K562 treated with DMSO at 1 percent for 12 hours (cell line): Measurements from ENCODE around the gene INAFM2. TPM values are rescaled to one million over a fixed set of nuclear protein-coding genes. Genes with fewer than 3 reads are reported as not detected.

Experiments used
- total RNA-seq: library from RNA; unstranded; fragments of 300-600 nt; gene quantifications from 2 replicates; pipeline ENCODE4 v1.2.3, GENCODE V29; 2022; ENCODE audit not compliant: insufficient read depth

INAFM2 gene
- total RNA-seq = 14.7 and 22.7 TPM in 2 replicates

DNA sequence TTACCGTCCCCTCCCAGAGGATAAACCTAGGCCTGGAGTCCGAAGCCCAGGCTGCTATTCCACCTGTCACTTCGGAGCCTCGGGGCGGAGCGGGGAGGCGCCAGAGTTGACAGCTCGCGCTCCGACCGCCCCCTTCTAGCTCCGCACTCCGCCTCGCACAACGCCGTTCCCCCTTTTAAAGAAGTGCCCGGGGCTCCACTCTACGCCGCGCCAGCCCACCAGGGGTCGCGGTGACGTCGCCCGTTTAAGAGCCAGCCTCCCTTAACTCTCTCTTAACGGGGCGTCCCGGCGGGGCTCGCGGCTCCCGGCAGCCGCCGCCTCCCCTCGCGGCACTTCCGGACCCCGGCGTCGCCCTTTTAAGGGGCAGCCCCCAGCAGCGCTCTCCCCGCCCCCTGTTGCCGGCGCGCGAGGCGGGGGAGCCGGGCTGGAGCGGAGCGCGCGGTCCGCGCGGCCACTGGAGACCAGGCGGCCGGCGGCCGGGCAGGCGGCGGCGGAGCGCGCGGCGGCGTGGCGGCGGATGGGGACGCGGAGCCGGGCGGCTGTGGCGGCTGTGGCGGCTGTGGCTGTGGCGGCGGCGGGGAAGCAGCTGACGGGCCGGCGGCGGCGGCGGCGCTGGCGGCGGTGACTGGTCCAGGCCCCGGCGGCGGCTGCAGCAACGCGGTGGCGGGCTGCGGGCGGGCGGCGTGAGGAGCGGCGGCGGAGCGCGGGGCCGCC is at the start of gene INAFM2:
Gene INAFM2 (plus strand): TSS at position 454 of the 714 bp plus-strand sequence. CDS start 364 bp downstream, outside the sequence.

DNA sequence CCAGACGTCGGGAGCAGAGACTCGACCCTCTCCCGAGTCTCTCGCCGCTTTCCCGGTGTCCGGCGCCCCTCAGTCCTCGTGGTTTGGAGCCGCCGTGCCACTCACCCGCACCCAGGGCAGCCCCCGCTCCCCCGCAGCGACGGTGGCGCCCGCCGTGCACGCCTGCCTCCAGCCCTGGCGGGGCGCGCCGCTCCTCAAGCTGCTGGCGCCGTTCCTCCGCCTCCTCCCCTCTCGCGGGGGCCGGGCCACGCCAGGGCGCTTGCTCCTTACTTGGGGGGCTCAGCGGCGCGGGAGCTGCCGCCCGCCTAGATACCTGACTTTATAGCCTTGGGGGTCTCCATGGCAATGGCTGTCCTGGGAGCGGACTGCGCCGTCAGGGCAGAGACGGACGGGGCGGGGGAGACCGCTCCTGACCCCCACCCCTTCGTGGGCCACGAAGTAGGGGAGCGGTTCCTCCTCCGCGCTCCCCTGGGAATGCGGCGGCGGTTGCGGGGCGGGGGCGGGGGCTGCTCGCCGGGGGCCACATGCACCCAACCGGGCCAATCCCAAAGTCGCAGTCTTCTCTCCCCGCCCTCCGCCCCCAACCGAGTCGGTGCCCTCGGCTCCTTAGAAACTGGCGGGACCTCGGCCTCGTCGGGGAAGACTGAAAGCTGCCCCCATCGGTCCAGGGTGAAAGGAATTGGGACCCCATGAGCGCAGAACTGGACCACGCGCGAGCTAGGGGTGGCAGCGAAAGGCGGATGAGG is 40.5 kb upstream of the INAFM2 start, which contains the start of gene ANKRD63:
Gene ANKRD63 (minus strand): TSS at position 196 of the 746 bp plus-strand sequence. CDS start 478 bp downstream, outside the sequence.

DNA sequence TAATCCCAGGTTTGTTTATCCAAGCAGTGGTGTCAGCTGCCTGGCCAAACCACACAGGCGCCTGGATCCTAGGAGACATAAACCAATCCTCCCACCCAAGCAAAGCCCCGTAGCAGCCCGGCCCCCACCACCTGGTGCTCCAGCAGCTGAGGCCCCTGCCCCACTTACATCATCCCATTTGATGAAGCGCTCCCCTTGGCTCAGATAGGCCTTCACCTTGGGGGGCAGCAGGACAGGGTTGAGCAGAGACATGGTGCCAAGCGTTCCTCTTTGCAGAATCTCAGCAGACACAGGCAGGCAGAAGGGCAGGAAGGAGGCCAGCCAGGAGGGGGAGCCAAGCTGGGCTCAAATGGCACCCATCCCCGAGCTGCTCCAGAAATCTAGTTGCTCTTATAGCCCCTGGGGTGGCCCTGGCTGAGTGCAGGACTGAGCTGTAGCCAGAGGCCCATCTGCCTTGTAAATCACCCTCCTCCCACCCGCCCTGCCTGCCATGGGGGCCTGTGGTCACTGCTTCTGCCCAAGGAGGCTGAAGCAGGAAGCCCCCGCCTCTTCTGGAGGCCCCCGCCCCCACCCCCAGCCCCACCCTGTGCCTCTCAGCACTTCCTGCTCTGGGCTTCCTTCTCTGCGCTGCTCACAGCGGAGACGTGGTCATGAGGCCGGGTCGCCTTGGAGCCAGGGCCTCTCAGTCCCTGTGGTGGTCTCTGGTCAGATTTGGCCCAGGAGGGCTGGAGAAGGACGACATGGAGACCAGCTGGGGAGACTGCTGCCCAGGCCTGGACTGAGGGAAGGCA is 15.9 kb upstream of the INAFM2 start, which contains the start of gene PLCB2:
Gene PLCB2 (minus strand): TSS at position 515 of the 791 bp plus-strand sequence. CDS start 263 bp downstream, at position 252.

DNA sequence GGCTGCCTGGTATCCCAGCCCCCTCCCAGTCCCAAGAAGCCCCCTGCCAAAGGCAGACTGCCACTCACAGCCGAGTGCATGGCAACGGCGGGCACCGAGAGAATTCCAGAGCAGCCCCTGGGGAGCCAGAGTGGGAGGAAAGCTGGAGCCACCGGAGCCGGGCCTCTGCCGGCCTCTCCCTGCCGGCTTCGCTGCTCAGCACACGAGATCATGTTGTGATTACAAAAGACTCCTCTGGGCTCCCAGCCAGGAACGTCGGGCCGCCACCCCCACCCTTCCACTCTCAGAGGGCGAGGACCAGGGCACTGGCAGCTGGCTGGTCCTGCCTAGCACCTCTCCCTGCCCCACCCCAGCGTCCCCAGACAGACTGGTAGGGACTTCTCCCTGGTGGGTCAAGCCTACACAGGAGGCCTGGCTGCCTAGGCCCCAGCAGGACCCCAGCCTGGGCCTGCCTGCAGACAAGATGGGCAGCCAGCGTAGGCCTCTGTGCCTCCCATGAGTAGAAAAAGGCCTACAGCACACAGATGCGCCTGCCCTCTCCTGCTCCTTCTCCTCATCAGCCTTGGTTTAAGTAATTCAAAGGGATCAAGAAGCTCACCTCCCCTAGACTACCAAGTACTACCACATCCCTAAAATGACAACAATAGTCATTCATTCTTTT is 17.4 kb downstream of the INAFM2 start, which contains the start of gene CCDC9B:
Gene CCDC9B (minus strand): TSS at position 200 of the 661 bp plus-strand sequence. CDS start 120 bp downstream, at position 80.

DNA sequence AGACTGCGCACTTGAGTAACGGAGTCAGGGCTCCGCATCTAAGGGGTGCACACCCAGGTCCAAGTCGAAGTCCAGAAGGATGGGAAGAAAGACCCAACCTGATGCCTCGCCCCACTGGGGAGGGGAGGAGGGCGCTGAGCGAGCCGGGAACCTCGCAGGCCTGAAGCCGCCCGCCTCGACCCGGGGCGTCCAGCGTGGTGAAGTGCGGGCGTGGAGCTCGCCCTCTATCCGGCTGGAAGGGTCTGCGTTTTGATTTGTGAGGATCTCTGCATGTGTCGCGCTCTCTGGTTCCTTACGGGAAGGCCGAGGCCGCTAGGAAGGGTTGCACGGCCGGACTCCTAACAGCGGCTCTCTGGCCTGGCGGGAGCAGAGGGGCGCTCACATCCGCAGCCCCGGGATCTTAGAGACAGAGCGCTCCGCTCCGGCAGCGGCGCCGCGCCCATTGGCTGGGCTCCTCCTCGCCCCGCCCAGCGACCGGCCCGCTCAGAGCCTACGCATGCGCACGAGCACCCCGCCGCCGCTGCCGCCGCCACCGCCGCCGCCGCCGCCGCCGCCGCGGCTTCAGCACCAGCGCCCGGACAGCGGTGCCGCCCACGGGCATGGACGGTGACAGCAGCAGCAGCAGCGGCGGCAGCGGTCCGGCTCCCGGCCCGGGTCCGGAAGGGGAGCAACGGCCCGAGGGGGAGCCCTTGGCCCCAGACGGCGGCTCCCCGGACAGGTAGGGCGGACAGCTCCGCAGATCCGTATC is 34.4 kb downstream of the INAFM2 start, which contains the start of gene DISP2:
Gene DISP2 (plus strand): TSS at position 497 of the 748 bp plus-strand sequence. CDS start 103 bp downstream, at position 600.

Other genes starting within 250 kb of the INAFM2 start
- gene BMF, start 214.8 kb upstream of the INAFM2 start, total RNA-seq = 11.8 and 20.0 TPM in 2 replicates
- 15.6 and 50.3 TPM in 2 replicates for gene BUB1B, start 162.6 kb upstream of the INAFM2 start, total RNA-seq
- 0.44 TPM in 1 of 2 replicates, not detected in the other for gene PAK6, start 84.6 kb upstream of the INAFM2 start, total RNA-seq
- 1.2 TPM in 1 of 2 replicates, not detected in the other for gene ANKRD63, start 40.6 kb upstream of the INAFM2 start, total RNA-seq
- gene PLCB2, start 15.8 kb upstream of the INAFM2 start, total RNA-seq = 4.1 and 7.1 TPM in 2 replicates
- gene CCDC9B, start 17.2 kb downstream of the INAFM2 start, total RNA-seq = 0.32 and 0.83 TPM in 2 replicates
- gene PHGR1, start 27.3 kb downstream of the INAFM2 start, total RNA-seq = not detected in 2 replicates
- gene DISP2, start 34.5 kb downstream of the INAFM2 start, total RNA-seq = 0.06 TPM in 1 of 2 replicates, not detected in the other
- 28.4 and 47.2 TPM in 2 replicates for gene KNSTRN, start 59.0 kb downstream of the INAFM2 start, total RNA-seq
- gene IVD, start 82.1 kb downstream of the INAFM2 start, total RNA-seq = 3.2 and 3.3 TPM in 2 replicates
- gene BAHD1, start 117.3 kb downstream of the INAFM2 start, total RNA-seq = 15.2 and 28.2 TPM in 2 replicates
- 10.8 and 15.0 TPM in 2 replicates for gene CHST14, start 147.3 kb downstream of the INAFM2 start, total RNA-seq
- 22.0 and 29.8 TPM in 2 replicates for gene CCDC32, start 241.3 kb downstream of the INAFM2 start, total RNA-seq
- gene RPUSD2, start 245.6 kb downstream of the INAFM2 start, total RNA-seq = 9.7 and 11.1 TPM in 2 replicates